ENCODE results near the gene SLX4IP.
"Not testable (repeated sequence)": the region's sequence is repeated elsewhere in the genome, so short reads cannot be mapped to it uniquely, and the experiment has no call there.

Gene SLX4IP

GRCh38 chr20:10434832-10435812 is at the start of gene SLX4IP:
Gene SLX4IP (plus strand): TSS chr20:10435305. CDS start chr20:10458205, 22,900 bp downstream.
- DNase-seq (ENCODE audit: low read depth) = peak; percentile 72

- no peak for DNase-seq (ENCODE audit: low read depth)
Observed at GRCh38 chr20:10385850-10386544, 49.1 kb upstream of the SLX4IP start.

GRCh38 chr20:10387686-10388085 is 47.4 kb upstream of the SLX4IP start:
- DNase-seq (ENCODE audit: low read depth) = no peak

GRCh38 chr20:10388597-10388996 is 46.5 kb upstream of the SLX4IP start:
- DNase-seq (ENCODE audit: low read depth) = no peak

GRCh38 chr20:10390709-10391108 is 44.4 kb upstream of the SLX4IP start:
- no peak for DNase-seq (ENCODE audit: low read depth)

- not testable (repeated sequence) for DNase-seq (ENCODE audit: low read depth)
Observed at GRCh38 chr20:10394752-10395151, 40.4 kb upstream of the SLX4IP start.

- DNase-seq (ENCODE audit: low read depth) = no peak
Observed at GRCh38 chr20:10398834-10399369, 36.2 kb upstream of the SLX4IP start.

- DNase-seq (ENCODE audit: low read depth) = no peak
Observed at GRCh38 chr20:10402938-10403608, 32.0 kb upstream of the SLX4IP start.

- DNase-seq (ENCODE audit: low read depth) = no peak
Observed at GRCh38 chr20:10404023-10404628, 31.0 kb upstream of the SLX4IP start.

GRCh38 chr20:10404959-10405530 is 30.1 kb upstream of the SLX4IP start:
- DNase-seq (ENCODE audit: low read depth) = no peak

- no peak for DNase-seq (ENCODE audit: low read depth)
Observed at GRCh38 chr20:10408108-10408813, 26.8 kb upstream of the SLX4IP start.

GRCh38 chr20:10411673-10412072 is 23.4 kb upstream of the SLX4IP start:
- DNase-seq (ENCODE audit: low read depth) = no peak

GRCh38 chr20:10412591-10413408 is 22.3 kb upstream of the SLX4IP start:
- DNase-seq (ENCODE audit: low read depth) = no peak

- no peak for DNase-seq (ENCODE audit: low read depth)
Observed at GRCh38 chr20:10415013-10415650, 20.0 kb upstream of the SLX4IP start.

- DNase-seq (ENCODE audit: low read depth) = not testable (repeated sequence)
Observed at GRCh38 chr20:10417218-10417617, 17.9 kb upstream of the SLX4IP start.

GRCh38 chr20:10419550-10420133 is 15.5 kb upstream of the SLX4IP start:
- no peak for DNase-seq (ENCODE audit: low read depth)

- DNase-seq (ENCODE audit: low read depth) = no peak
Observed at GRCh38 chr20:10423735-10424134, 11.4 kb upstream of the SLX4IP start.

GRCh38 chr20:10427060-10427692 is 7.9 kb upstream of the SLX4IP start:
- peak; percentile 26 for DNase-seq (ENCODE audit: low read depth)
